WTC11 (cell line): ENCODE data around the gene PITPNM3. TPM values are rescaled to one million over a fixed set of nuclear protein-coding genes. Genes with fewer than 3 reads are reported as not detected.

Experiments
- ATAC-seq: fragments of 200-7000 bp; cut with Tn5 transposase; 2 replicates; pipeline ENCODE4 v1.10.0; 2021; ENCODE audit warnings: mild to moderate bottlenecking, moderate library complexity
- CTCF ChIA-PET: fragments of 300-600 bp; sonication (Branson Sonifier 250); formaldehyde crosslinking; loops from one replicate; lab custom pipeline; 2021; ENCODE audit warnings: antibody characterized with exemption; lab: Charles Lee
- POLR2A ChIA-PET: fragments of 350-600 bp; sonication (Branson Sonifier 250); formaldehyde crosslinking; loops from one replicate; lab custom pipeline; 2021; ENCODE audit warnings: antibody characterized with exemption; lab: Charles Lee
- DNase-seq: peaks from one replicate; pipeline ENCODE4 v3.0.0; 2021; ENCODE audit warnings: low spot score
- H3K27ac Mint-ChIP-seq: 2 replicates; pipeline ENCODE4 v1.8.0; 2021; ENCODE audit warnings: mixed read lengths
- H3K27me3 Mint-ChIP-seq: 2 replicates; pipeline ENCODE4 v1.8.0; 2021; ENCODE audit warnings: low read depth, mild to moderate bottlenecking, moderate library complexity, mixed read lengths
- H3K36me3 Mint-ChIP-seq: 2 replicates; pipeline ENCODE4 v1.8.0; 2021; ENCODE audit warnings: mixed read lengths
- H3K4me1 Mint-ChIP-seq: 2 replicates; pipeline ENCODE4 v1.8.0; 2022; ENCODE audit warnings: mixed read lengths
- H3K4me3 Mint-ChIP-seq: 2 replicates; pipeline ENCODE4 v1.8.0; 2021; ENCODE audit warnings: mild to moderate bottlenecking, moderate library complexity, mixed read lengths
- H3K9me3 Mint-ChIP-seq: 2 replicates; pipeline ENCODE4 v1.8.0; 2021; ENCODE audit warnings: mixed read lengths
- ATF2 ChIP-seq: sonication (generic); formaldehyde crosslinking; IDR thresholded peaks from 2 replicates; pipeline ENCODE4 v1.8.1; 2022; ENCODE audit warnings: low read depth, missing genetic modification reagents, borderline replicate concordance
- ATF6 ChIP-seq: sonication (generic); formaldehyde crosslinking; IDR thresholded peaks from 2 replicates; pipeline ENCODE4 v1.8.1; 2023; ENCODE audit warnings: mild to moderate bottlenecking, missing genetic modification reagents
- CDX4 ChIP-seq: fragments of 250-450 bp; sonication (Bioruptor Pico); IDR thresholded peaks from 2 replicates; pipeline ENCODE4 v1.9.0; 2021; ENCODE audit warnings: moderate library complexity, mild to moderate bottlenecking, inconsistent platforms, borderline replicate concordance
- EMX1 ChIP-seq: fragments of 250-450 bp; sonication (Bioruptor Pico); IDR thresholded peaks from 2 replicates; pipeline ENCODE4 v1.8.0; 2021; ENCODE audit warnings: mild to moderate bottlenecking
- IRF1 ChIP-seq: sonication (generic); formaldehyde crosslinking; IDR thresholded peaks from 2 replicates; pipeline ENCODE4 v1.8.0; 2023; ENCODE audit warnings: missing genetic modification reagents
- MLX ChIP-seq: sonication (generic); formaldehyde crosslinking; IDR thresholded peaks from 2 replicates; pipeline ENCODE4 v1.8.1; 2023; ENCODE audit warnings: mild to moderate bottlenecking, missing genetic modification reagents, moderate library complexity
- NR1H2 ChIP-seq: sonication (generic); formaldehyde crosslinking; IDR thresholded peaks from 2 replicates; pipeline ENCODE4 v1.9.0; 2021; ENCODE audit warnings: mild to moderate bottlenecking, moderate library complexity, missing genetic modification reagents
- NR2C2 ChIP-seq: sonication (generic); formaldehyde crosslinking; IDR thresholded peaks from 2 replicates; pipeline ENCODE4 v1.8.0; 2022; ENCODE audit warnings: mild to moderate bottlenecking, missing genetic modification reagents
- NR3C1 ChIP-seq: sonication (generic); formaldehyde crosslinking; conservative IDR thresholded peaks from 2 replicates; pipeline ENCODE4 v1.8.1; 2023; ENCODE audit warnings: low read depth, mild to moderate bottlenecking, missing genetic modification reagents
- SP1 ChIP-seq: sonication (generic); formaldehyde crosslinking; conservative IDR thresholded peaks from 2 replicates; pipeline ENCODE4 v1.8.1; 2022; ENCODE audit warnings: missing genetic modification reagents
- TCF7 ChIP-seq: sonication (generic); formaldehyde crosslinking; IDR thresholded peaks from 2 replicates; pipeline ENCODE4 v1.8.0; 2022; ENCODE audit warnings: mild to moderate bottlenecking, low read depth, missing genetic modification reagents, moderate library complexity
- TP53 ChIP-seq: sonication (generic); formaldehyde crosslinking; IDR thresholded peaks from 2 replicates; pipeline ENCODE4 v1.8.1; 2023; ENCODE audit warnings: mild to moderate bottlenecking, missing genetic modification reagents
- USF1 ChIP-seq: sonication (generic); formaldehyde crosslinking; IDR thresholded peaks from 2 replicates; pipeline ENCODE4 v1.8.0; 2022; ENCODE audit warnings: mild to moderate bottlenecking, missing genetic modification reagents
- ZMAT4 ChIP-seq: fragments of 250-450 bp; sonication (Bioruptor Pico); IDR thresholded peaks from 2 replicates; pipeline ENCODE4 v1.9.0; 2021; ENCODE audit warnings: mild to moderate bottlenecking
- ZNF138 ChIP-seq: sonication (generic); formaldehyde crosslinking; conservative IDR thresholded peaks from 2 replicates; pipeline ENCODE4 v1.8.1; 2022; ENCODE audit warnings: mild to moderate bottlenecking, moderate library complexity, missing genetic modification reagents
- ZNF232 ChIP-seq: sonication (generic); formaldehyde crosslinking; IDR thresholded peaks from 2 replicates; pipeline ENCODE4 v1.8.0; 2022; ENCODE audit warnings: mild to moderate bottlenecking, missing genetic modification reagents
- ZNF425 ChIP-seq: fragments of 250-450 bp; sonication (Bioruptor Pico); conservative IDR thresholded peaks from 2 replicates; pipeline ENCODE4 v1.9.0; 2021; ENCODE audit warnings: mild to moderate bottlenecking
- ZNF532 ChIP-seq: fragments of 250-450 bp; sonication (Bioruptor Pico); IDR thresholded peaks from 2 replicates; pipeline ENCODE4 v1.9.0; 2021; ENCODE audit warnings: mild to moderate bottlenecking, borderline replicate concordance
- ZNF671 ChIP-seq: fragments of 250-450 bp; sonication (Bioruptor Pico); IDR thresholded peaks from 2 replicates; pipeline ENCODE4 v1.8.0; 2021; ENCODE audit warnings: mild to moderate bottlenecking
- total RNA-seq: library from RNA; stranded (reverse); gene quantifications from 3 replicates; pipeline ENCODE4 v1.2.3, GENCODE V29; 2021

Gene PITPNM3
- total RNA-seq, 1 experiment from 2014 or later, result 2.8 TPM

- no peak for DNase-seq
- peaks cover 28% of the 10 kb centered on the region for H3K27me3 Mint-ChIP-seq
- no peaks in the 10 kb centered on the region for H3K9me3 Mint-ChIP-seq
- H3K27ac Mint-ChIP-seq, result no peak overlapping the region
- ChIA-PET POLR2A (no interaction called here), CTCF (interaction anchor here (0.6 to 2.8 kb wide), 5 partner anchors 24 to 320 kb away, joined by 3 to 11 read pairs (median 4); no protein-coding TSS in a partner anchor)
- H3K4me1 Mint-ChIP-seq, result peaks cover 40% of the 10 kb centered on the region
- ATAC-seq, result no peak
- no peak for TF ChIP-seq NR3C1 (CRISPR knock-in tag)
- no peak for TF ChIP-seq EMX1
- no peak for TF ChIP-seq TCF7 (CRISPR knock-in tag)
- no peak for TF ChIP-seq NR2C2 (CRISPR knock-in tag)
- TF ChIP-seq CDX4, result no peak
- no peak for TF ChIP-seq IRF1 (CRISPR knock-in tag)
- TF ChIP-seq ZNF232 (CRISPR knock-in tag), result no peak
- TF ChIP-seq ZNF532, result no peak
- TF ChIP-seq USF1 (CRISPR knock-in tag), result no peak
- no peak for TF ChIP-seq SP1 (CRISPR knock-in tag)
- TF ChIP-seq NR1H2 (CRISPR knock-in tag), result no peak
- no peak for TF ChIP-seq ATF2
- no peak for TF ChIP-seq ZNF671 (CRISPR knock-in tag)
- no peak for TF ChIP-seq TP53 (CRISPR knock-in tag)
- TF ChIP-seq ZNF425 (CRISPR knock-in tag), result no peak
- TF ChIP-seq ZMAT4 (CRISPR knock-in tag), result no peak
- no peak for TF ChIP-seq MLX (CRISPR knock-in tag)
- no peak for TF ChIP-seq ZNF138 (CRISPR knock-in tag)
- no peak for TF ChIP-seq ATF6 (CRISPR knock-in tag)
- H3K4me3 Mint-ChIP-seq, result no peak overlapping the region
- no peaks in the 10 kb centered on the region for H3K36me3 Mint-ChIP-seq
Observed at GRCh38 chr17:6551356-6551755, 5.0 kb downstream of the PITPNM3 start.
